Measurements from ENCODE around the gene CNTN5. TPM values are rescaled to one million over a fixed set of nuclear protein-coding genes. Genes with fewer than 3 reads are reported as not detected.

CNTN5 gene
- total RNA-seq, 1 donor from 2014 or later: not detected

- TF ChIP-seq, protein P1, sequence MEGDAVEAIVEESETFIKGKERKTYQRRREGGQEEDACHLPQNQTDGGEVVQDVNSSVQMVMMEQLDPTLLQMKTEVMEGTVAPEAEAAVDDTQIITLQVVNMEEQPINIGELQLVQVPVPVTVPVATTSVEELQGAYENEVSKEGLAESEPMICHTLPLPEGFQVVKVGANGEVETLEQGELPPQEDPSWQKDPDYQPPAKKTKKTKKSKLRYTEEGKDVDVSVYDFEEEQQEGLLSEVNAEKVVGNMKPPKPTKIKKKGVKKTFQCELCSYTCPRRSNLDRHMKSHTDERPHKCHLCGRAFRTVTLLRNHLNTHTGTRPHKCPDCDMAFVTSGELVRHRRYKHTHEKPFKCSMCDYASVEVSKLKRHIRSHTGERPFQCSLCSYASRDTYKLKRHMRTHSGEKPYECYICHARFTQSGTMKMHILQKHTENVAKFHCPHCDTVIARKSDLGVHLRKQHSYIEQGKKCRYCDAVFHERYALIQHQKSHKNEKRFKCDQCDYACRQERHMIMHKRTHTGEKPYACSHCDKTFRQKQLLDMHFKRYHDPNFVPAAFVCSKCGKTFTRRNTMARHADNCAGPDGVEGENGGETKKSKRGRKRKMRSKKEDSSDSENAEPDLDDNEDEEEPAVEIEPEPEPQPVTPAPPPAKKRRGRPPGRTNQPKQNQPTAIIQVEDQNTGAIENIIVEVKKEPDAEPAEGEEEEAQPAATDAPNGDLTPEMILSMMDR (IDR thresholded peaks at IDR 0.05): no peak
- no peak overlapping the region for H3K4me3 Mint-ChIP-seq (ENCODE audit: unreplicated experiment)
- DNase-seq (ENCODE audit: low spot score): no peak
- H3K27ac Mint-ChIP-seq (ENCODE audit: unreplicated experiment): no peak overlapping the region
- no peaks in the 10 kb centered on the region for H3K9me3 Mint-ChIP-seq (ENCODE audit: low read depth)
- no peaks in the 10 kb centered on the region for H3K4me1 Mint-ChIP-seq (ENCODE audit: low read depth)
- H3K27me3 Mint-ChIP-seq (ENCODE audit: low read depth): peaks cover 15% of the 10 kb centered on the region
- no peaks in the 10 kb centered on the region for H3K36me3 Mint-ChIP-seq (ENCODE audit: low read depth)
These were observed 860.9 kb downstream of the CNTN5 start for GRCh38 chr11:99881610-99882009.

GRCh38 chr11:99884750-99885149 is 864.0 kb downstream of the CNTN5 start:
- Mint-ChIP-seq H3K36me3 (ENCODE audit: low read depth) (no peaks in the 10 kb centered on the region), H3K4me1 (ENCODE audit: low read depth) (no peaks in the 10 kb centered on the region), H3K27me3 (ENCODE audit: low read depth) (peaks cover 18% of the 10 kb centered on the region), H3K4me3 (ENCODE audit: unreplicated experiment) (no peak overlapping the region), H3K9me3 (ENCODE audit: low read depth) (no peaks in the 10 kb centered on the region), H3K27ac (ENCODE audit: unreplicated experiment) (no peak overlapping the region)
- TF ChIP-seq, protein P1 (IDR thresholded peaks at IDR 0.05): no peak
- no peak for DNase-seq (ENCODE audit: low spot score)

- Mint-ChIP-seq H3K36me3 (ENCODE audit: low read depth) (no peaks in the 10 kb centered on the region), H3K4me3 (ENCODE audit: unreplicated experiment) (no peak overlapping the region)
These were observed 866.7 kb downstream of the CNTN5 start for GRCh38 chr11:99887481-99887880.

DNA sequence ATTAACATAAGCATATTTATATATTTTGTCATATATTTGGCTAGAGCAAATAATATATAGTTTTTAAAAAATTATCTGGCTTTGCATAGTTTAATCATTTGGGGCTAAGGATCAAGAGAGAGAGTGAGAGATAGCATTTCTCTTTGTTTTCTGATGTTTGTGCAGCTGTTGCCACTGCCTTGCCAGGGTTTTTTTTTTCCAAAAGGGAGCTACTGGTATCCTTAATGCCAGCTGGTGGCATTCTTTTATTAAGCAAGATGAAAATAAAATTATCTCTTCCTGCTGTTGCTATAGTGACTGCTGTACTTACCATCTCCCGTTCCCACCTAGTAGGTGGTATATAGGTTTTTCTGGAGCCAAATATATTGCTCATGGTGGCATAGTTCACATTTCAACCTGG is 873.1 kb downstream of the CNTN5 start:
- no peaks in the 10 kb centered on the region for H3K4me1 Mint-ChIP-seq (ENCODE audit: low read depth)

More at GRCh38 chr11:99887481-99887880, 866.7 kb downstream of the CNTN5 start:
- peaks cover 9% of the 10 kb centered on the region for H3K9me3 Mint-ChIP-seq (ENCODE audit: low read depth)
- H3K27ac Mint-ChIP-seq (ENCODE audit: unreplicated experiment): no peak overlapping the region
- H3K4me1 Mint-ChIP-seq (ENCODE audit: low read depth): no peaks in the 10 kb centered on the region
- TF ChIP-seq, protein P1 (IDR thresholded peaks at IDR 0.05): no peak
- no peak for DNase-seq (ENCODE audit: low spot score)
- H3K27me3 Mint-ChIP-seq (ENCODE audit: low read depth): peaks cover 9% of the 10 kb centered on the region

DNA sequence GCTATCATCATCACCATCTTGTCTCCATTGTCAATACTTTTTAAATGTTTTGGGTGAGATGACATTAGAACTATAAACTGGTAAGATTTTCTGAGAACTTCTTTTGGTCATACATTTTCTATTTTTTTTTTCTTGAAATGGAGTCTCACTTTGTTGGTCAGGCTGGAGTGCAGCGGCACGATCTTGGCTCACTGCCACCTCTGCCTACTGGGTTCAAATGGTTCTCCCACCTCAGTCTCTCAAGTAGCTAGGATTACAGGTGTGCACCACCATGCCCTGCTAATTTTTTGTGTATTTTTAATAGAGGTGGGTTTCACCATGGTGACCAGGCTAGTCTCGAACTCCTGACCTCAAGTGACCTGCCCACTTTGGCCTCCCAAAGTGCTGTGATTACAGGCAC is 880.4 kb downstream of the CNTN5 start:
- H3K4me3 Mint-ChIP-seq (ENCODE audit: unreplicated experiment): no peak overlapping the region
- H3K36me3 Mint-ChIP-seq (ENCODE audit: low read depth): no peaks in the 10 kb centered on the region
- peaks cover 36% of the 10 kb centered on the region for H3K9me3 Mint-ChIP-seq (ENCODE audit: low read depth)
- no peaks in the 10 kb centered on the region for H3K4me1 Mint-ChIP-seq (ENCODE audit: low read depth)
- H3K27ac Mint-ChIP-seq (ENCODE audit: unreplicated experiment): no peak overlapping the region
- TF ChIP-seq, protein P1 (IDR thresholded peaks at IDR 0.05): no peak
- H3K27me3 Mint-ChIP-seq (ENCODE audit: low read depth): no peaks in the 10 kb centered on the region
- no peak for DNase-seq (ENCODE audit: low spot score)

More for the DNA sequence above, 873.1 kb downstream of the CNTN5 start:
- H3K36me3 Mint-ChIP-seq (ENCODE audit: low read depth): no peaks in the 10 kb centered on the region
- no peak overlapping the region for H3K27ac Mint-ChIP-seq (ENCODE audit: unreplicated experiment)
- TF ChIP-seq, protein P1 (IDR thresholded peaks at IDR 0.05): no peak
- DNase-seq (ENCODE audit: low spot score): no peak
- H3K9me3 Mint-ChIP-seq (ENCODE audit: low read depth): peaks cover 28% of the 10 kb centered on the region
- no peaks in the 10 kb centered on the region for H3K27me3 Mint-ChIP-seq (ENCODE audit: low read depth)
- H3K4me3 Mint-ChIP-seq (ENCODE audit: unreplicated experiment): no peak overlapping the region

All from chondrocyte (in vitro differentiated cells).